Measurements from ENCODE around the gene FLACC1. TPM values are rescaled to one million over a fixed set of nuclear protein-coding genes. Genes with fewer than 3 reads are reported as not detected.

Gene FLACC1
- total RNA-seq, 1 donor from 2014 or later, result 0.54 TPM

DNA sequence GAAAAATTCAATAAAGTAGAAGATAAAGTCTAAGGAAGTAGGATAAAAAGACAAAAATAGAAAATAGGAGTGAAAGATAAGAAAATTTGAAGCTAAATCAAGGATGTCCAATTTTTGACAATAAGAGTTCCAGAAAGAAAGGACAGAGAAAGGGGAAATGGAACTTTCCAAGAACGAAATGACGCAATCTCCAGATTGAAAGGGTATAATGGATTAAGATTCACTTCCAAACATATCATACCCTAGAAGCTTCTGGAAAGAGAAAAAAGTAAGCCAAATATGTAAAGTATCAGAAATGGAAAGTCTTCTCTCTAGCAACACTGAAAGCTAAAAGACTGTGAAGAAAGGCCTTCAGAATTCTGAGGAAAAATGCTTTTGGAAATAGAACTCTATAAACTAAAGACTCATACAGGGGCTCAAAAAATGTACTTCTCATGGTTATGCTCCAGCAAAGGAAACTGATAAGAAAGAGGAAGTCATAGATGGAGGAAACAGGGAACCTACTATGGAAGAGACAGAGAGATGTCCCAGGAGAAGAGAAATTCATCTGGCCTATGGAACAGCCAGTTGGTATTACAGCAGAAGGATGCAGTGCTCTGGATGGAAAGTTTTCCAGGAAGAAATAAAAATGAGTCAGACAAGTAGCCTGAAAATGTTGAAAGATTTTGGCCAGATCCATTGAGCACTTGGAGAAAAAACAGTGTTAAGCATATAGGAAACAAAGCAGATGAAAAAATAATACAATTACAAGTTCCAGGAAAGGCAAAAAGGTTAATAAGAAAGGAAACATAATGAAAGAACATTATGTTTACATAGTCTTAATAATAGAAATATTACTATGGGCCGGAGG lies 76.7 kb downstream of the FLACC1 start:
- Histone ChIP-seq H3K36me3 (ENCODE audit: control insufficient read depth, insufficient read depth, low read length) (no peaks in the 10 kb centered on the region), H3K27me3 (ENCODE audit: control insufficient read depth, insufficient read depth, low read length) (no peaks in the 10 kb centered on the region), H3K4me3 (ENCODE audit: low read depth, low read length) (no peak overlapping the region)
- no peak for DNase-seq (ENCODE audit: low read depth)
- TF ChIP-seq, protein P1, sequence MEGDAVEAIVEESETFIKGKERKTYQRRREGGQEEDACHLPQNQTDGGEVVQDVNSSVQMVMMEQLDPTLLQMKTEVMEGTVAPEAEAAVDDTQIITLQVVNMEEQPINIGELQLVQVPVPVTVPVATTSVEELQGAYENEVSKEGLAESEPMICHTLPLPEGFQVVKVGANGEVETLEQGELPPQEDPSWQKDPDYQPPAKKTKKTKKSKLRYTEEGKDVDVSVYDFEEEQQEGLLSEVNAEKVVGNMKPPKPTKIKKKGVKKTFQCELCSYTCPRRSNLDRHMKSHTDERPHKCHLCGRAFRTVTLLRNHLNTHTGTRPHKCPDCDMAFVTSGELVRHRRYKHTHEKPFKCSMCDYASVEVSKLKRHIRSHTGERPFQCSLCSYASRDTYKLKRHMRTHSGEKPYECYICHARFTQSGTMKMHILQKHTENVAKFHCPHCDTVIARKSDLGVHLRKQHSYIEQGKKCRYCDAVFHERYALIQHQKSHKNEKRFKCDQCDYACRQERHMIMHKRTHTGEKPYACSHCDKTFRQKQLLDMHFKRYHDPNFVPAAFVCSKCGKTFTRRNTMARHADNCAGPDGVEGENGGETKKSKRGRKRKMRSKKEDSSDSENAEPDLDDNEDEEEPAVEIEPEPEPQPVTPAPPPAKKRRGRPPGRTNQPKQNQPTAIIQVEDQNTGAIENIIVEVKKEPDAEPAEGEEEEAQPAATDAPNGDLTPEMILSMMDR (IDR thresholded peaks at IDR 0.05; ENCODE audit: insufficient read depth, low read length, poor library complexity, severe bottlenecking), result no peak

DNA sequence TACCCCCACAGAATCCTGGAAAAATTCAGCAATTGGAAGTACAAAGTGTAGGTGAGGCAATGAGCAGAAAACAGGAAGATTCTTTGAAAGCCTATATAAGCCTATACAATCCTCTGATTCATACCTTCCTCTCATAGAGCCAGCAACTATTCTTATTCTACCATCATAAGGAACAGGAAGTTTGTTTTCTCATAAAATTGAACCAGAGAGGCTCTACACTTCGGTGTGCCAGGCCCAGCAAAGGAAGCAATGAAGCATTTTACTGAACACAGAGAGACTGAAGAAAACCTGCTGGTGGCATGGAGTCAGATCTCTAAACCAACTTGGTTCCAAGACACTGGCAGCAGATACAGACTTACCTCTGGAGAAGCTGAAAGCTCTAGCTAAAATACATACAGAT lies 78.1 kb downstream of the FLACC1 start:
- Histone ChIP-seq H3K4me3 (ENCODE audit: low read depth, low read length) (no peak overlapping the region), H3K27me3 (ENCODE audit: control insufficient read depth, insufficient read depth, low read length) (no peaks in the 10 kb centered on the region), H3K36me3 (ENCODE audit: control insufficient read depth, insufficient read depth, low read length) (no peaks in the 10 kb centered on the region)
- TF ChIP-seq, protein P1 (IDR thresholded peaks at IDR 0.05; ENCODE audit: insufficient read depth, low read length, poor library complexity, severe bottlenecking), result no peak
- DNase-seq (ENCODE audit: low read depth), result no peak

- no peaks in the 10 kb centered on the region for H3K27me3 ChIP-seq (ENCODE audit: control insufficient read depth, insufficient read depth, low read length)
- TF ChIP-seq, protein P1 (IDR thresholded peaks at IDR 0.05; ENCODE audit: insufficient read depth, low read length, poor library complexity, severe bottlenecking), result no peak
- H3K4me3 ChIP-seq (ENCODE audit: low read depth, low read length), result no peak overlapping the region
- DNase-seq (ENCODE audit: low read depth), result no peak
- no peaks in the 10 kb centered on the region for H3K36me3 ChIP-seq (ENCODE audit: control insufficient read depth, insufficient read depth, low read length)
These were observed 80.6 kb downstream of the FLACC1 start for GRCh38 chr2:201276511-201276910.

GRCh38 chr2:201275990-201276389 lies 81.2 kb downstream of the FLACC1 start:
- no peaks in the 10 kb centered on the region for H3K36me3 ChIP-seq (ENCODE audit: control insufficient read depth, insufficient read depth, low read length)
- H3K27me3 ChIP-seq (ENCODE audit: control insufficient read depth, insufficient read depth, low read length), result no peaks in the 10 kb centered on the region
- H3K4me3 ChIP-seq (ENCODE audit: low read depth, low read length), result no peak overlapping the region
- TF ChIP-seq, protein P1 (IDR thresholded peaks at IDR 0.05; ENCODE audit: insufficient read depth, low read length, poor library complexity, severe bottlenecking), result no peak
- DNase-seq (ENCODE audit: low read depth), result no peak

- TF ChIP-seq, protein P1 (IDR thresholded peaks at IDR 0.05; ENCODE audit: insufficient read depth, low read length, poor library complexity, severe bottlenecking), result no peak
These were observed 82.1 kb downstream of the FLACC1 start for GRCh38 chr2:201275069-201275468.

More at GRCh38 chr2:201275069-201275468, 82.1 kb downstream of the FLACC1 start:
- Histone ChIP-seq H3K27me3 (ENCODE audit: control insufficient read depth, insufficient read depth, low read length) (no peaks in the 10 kb centered on the region), H3K4me3 (ENCODE audit: low read depth, low read length) (no peak overlapping the region), H3K36me3 (ENCODE audit: control insufficient read depth, insufficient read depth, low read length) (no peaks in the 10 kb centered on the region)
- no peak for DNase-seq (ENCODE audit: low read depth)
